ENCODE measurements around the gene CALR. TPM values are rescaled to one million over a fixed set of nuclear protein-coding genes. Genes with fewer than 3 reads are reported as not detected.

Gene CALR
- total and polyA plus RNA-seq, 10 donors, result 150 to 828 (median 406) TPM

DNA sequence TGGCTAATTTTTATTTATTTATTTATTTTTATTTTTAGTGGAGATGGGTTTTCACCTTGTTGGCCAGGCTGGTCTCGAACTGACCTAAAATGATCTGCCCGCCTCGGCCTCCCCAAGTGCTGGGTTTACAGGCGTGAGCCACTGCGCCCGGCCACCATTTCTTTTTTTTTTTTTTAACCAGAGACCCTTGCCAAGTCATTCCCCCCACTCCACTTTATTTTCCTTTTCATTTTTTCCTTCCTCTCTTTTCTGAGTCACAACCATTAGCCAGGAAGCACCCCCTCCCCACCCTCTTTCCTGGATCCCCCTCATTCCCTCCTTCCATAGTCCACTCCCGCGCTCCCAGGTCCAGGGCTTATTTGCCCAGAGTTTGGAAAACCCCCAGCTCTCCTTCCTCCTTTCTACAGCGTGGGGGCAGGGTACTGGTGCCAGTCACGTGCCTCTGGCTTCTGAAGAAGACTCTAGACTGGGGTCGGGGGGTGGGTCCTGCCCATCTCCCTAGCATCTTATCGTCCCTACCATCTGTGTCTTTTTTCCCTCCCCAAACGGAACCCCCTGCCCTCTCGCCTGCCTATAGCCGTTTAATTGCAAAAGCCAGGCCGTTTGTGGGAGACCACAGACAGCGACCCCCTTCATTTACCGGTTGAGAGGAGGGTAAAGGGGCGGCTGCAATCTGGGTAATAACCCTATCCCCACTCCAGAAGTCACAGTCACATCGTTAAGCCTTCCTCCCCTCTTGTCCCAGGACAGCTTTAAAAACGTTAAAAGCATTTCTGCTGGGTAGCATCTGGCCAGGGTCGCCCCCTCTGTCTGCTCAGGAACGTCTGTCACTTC lies 1.1 kb upstream of the CALR start:
- Histone ChIP-seq H3K36me3 (peaks cover 5 to 31% (median 26%) of the 10 kb centered on the region in 6 donors), H3K4me1 (peaks cover 36 to 77% (median 65%) of the 10 kb centered on the region in 6 donors), H3K27ac (peak overlapping the region in 7 of 8 donors; percentile 82 to 98 (median 95)), H3K4me3 (peak overlapping the region; percentile 33 to 99 (median 97)), H3K9me3 (no peaks in the 10 kb centered on the region), H3K27me3 (replicated peaks in 1 of 7) (no peaks in the 10 kb centered on the region)
- TF ChIP-seq, protein P1, sequence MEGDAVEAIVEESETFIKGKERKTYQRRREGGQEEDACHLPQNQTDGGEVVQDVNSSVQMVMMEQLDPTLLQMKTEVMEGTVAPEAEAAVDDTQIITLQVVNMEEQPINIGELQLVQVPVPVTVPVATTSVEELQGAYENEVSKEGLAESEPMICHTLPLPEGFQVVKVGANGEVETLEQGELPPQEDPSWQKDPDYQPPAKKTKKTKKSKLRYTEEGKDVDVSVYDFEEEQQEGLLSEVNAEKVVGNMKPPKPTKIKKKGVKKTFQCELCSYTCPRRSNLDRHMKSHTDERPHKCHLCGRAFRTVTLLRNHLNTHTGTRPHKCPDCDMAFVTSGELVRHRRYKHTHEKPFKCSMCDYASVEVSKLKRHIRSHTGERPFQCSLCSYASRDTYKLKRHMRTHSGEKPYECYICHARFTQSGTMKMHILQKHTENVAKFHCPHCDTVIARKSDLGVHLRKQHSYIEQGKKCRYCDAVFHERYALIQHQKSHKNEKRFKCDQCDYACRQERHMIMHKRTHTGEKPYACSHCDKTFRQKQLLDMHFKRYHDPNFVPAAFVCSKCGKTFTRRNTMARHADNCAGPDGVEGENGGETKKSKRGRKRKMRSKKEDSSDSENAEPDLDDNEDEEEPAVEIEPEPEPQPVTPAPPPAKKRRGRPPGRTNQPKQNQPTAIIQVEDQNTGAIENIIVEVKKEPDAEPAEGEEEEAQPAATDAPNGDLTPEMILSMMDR (IDR thresholded peaks at IDR 0.05 in 8 of 11, conservative IDR thresholded peaks at IDR 0.05 in 3 of 11), result no peak
- TF ChIP-seq POLR2AphosphoS5 (IDR thresholded peaks at IDR 0.05), result no peak
- TF ChIP-seq POLR2A (IDR thresholded peaks at IDR 0.05), result no peak
- 8 to 14% (median 12%) methylated on average over 22 to 23 of the region's 23 CpGs for WGBS, 5 donors
- intact Hi-C loops (cut with DNase I; ENCODE audit: low total_unique reads), result no loop called here
- no peak for DNase-seq

DNA sequence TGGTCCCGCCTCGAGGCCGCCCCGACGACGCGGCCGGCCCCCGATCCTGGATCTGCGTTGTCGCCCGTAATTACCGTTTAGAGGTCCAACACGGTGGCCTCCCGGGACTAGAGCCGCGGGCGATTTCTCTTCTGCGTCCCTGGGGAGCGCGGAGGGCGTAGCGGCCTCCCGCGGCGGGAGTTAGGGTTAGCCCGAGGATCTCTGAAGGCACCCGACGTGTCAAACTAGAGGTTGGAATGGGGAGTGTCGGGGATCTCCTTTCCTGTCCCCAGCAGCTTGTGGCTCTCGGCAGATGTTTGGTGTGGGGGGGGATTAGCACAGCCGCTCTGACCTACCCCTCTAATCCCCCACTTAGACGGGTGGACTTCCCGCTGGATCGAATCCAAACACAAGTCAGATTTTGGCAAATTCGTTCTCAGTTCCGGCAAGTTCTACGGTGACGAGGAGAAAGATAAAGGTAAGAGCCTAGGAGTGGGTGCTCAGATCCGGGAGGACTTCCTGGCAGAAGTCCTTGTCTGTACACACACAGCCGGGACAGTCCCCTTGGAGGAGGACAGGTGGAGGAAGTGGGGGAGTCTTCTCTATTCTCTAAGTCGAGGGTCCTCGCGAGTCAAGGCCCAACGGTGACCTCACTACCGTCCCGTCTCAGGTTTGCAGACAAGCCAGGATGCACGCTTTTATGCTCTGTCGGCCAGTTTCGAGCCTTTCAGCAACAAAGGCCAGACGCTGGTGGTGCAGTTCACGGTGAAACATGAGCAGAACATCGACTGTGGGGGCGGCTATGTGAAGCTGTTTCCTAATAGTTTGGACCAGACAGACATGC lies 581 bp downstream of the CALR start:
- peak in 1 of 3 donors; percentile 31 for TF ChIP-seq POLR2AphosphoS5 (IDR thresholded peaks at IDR 0.05)
- TF ChIP-seq, protein P1 (IDR thresholded peaks at IDR 0.05 in 8 of 11, conservative IDR thresholded peaks at IDR 0.05 in 3 of 11), result peak in 3 of 11 experiments; percentile 0 to 29 (median 15)
- TF ChIP-seq POLR2A (IDR thresholded peaks at IDR 0.05), result no peak
- 0 to 1% (median 0%) methylated on average over 23 to 54 of the region's 54 CpGs for WGBS, 5 donors
- peak overlapping the region; percentile 89 to 98 (median 95) for H3K27ac ChIP-seq
- no peaks in the 10 kb centered on the region for H3K9me3 ChIP-seq
- intact Hi-C loops (cut with DNase I; ENCODE audit: low total_unique reads), result no loop called here
- H3K27me3 ChIP-seq (replicated peaks in 1 of 7), result no peaks in the 10 kb centered on the region
- no peak for DNase-seq
- peak overlapping the region; percentile 56 to 100 (median 98) for H3K4me3 ChIP-seq
- peaks cover 5 to 48% (median 43%) of the 10 kb centered on the region in 6 donors for H3K36me3 ChIP-seq
- H3K4me1 ChIP-seq, result peaks cover 40 to 79% (median 71%) of the 10 kb centered on the region in 6 donors

DNA sequence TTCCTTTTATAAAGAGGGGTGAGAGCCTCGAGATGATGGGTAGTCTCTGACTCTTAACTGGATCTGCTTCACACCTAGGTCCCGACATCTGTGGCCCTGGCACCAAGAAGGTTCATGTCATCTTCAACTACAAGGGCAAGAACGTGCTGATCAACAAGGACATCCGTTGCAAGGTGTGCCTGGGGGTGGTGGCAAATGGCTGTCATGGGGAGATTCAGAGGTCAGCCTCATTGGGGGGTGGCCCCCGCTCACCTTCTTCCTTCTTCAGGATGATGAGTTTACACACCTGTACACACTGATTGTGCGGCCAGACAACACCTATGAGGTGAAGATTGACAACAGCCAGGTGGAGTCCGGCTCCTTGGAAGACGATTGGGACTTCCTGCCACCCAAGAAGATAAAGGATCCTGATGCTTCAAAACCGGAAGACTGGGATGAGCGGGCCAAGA lies 1.6 kb downstream of the CALR start:
- no peaks in the 10 kb centered on the region for H3K9me3 ChIP-seq
- intact Hi-C loops (cut with DNase I; ENCODE audit: low total_unique reads), result no loop called here
- no peaks in the 10 kb centered on the region for H3K27me3 ChIP-seq (replicated peaks in 1 of 7)
- peaks cover 40 to 84% (median 78%) of the 10 kb centered on the region in 6 donors for H3K4me1 ChIP-seq
- peaks cover 5 to 57% (median 53%) of the 10 kb centered on the region in 6 donors for H3K36me3 ChIP-seq
- TF ChIP-seq, protein P1 (IDR thresholded peaks at IDR 0.05 in 8 of 11, conservative IDR thresholded peaks at IDR 0.05 in 3 of 11), result no peak
- TF ChIP-seq POLR2AphosphoS5 (IDR thresholded peaks at IDR 0.05), result no peak
- TF ChIP-seq POLR2A (IDR thresholded peaks at IDR 0.05), result no peak
- DNase-seq, result no peak
- peak overlapping the region; percentile 56 to 100 (median 98) for H3K4me3 ChIP-seq
- WGBS, 5 donors, result 32 to 61% (median 52%) methylated on average over 8 to 10 of the region's 10 CpGs
- H3K27ac ChIP-seq, result peak overlapping the region in 5 of 8 donors; percentile 89 to 98 (median 96)

Data from spleen (tissue), 11 donors.